VCaP (cell line): Measurements from ENCODE around the gene SIK2.
"Not testable (repeated sequence)": the region's sequence is repeated elsewhere in the genome, so short reads cannot be mapped to it uniquely, and the experiment has no call there.

Experiments
- H3K27ac ChIP-seq: fragments of 450-650 bp; 2 replicates; pipeline ENCODE4 v1.5.1; 2017
- CTCF ChIP-seq: fragments of 450-650 bp; conservative IDR thresholded peaks from 2 replicates; pipeline ENCODE4 v1.5.1; 2017; ENCODE audit warnings: mild to moderate bottlenecking, moderate library complexity

The SIK2 gene

GRCh38 chr11:111645657-111646316 is 43.5 kb downstream of the SIK2 start:
- TF ChIP-seq CTCF, result no peak
- no peak overlapping the region for H3K27ac ChIP-seq

GRCh38 chr11:111651336-111651735 is 49.1 kb downstream of the SIK2 start:
- H3K27ac ChIP-seq, result not testable (repeated sequence)

GRCh38 chr11:111652184-111652583 is 49.9 kb downstream of the SIK2 start:
- no peak overlapping the region for H3K27ac ChIP-seq
- no peak for TF ChIP-seq CTCF

GRCh38 chr11:111654601-111655000 is 52.4 kb downstream of the SIK2 start:
- TF ChIP-seq CTCF, result no peak
- no peak overlapping the region for H3K27ac ChIP-seq

GRCh38 chr11:111655924-111656323 is 53.7 kb downstream of the SIK2 start:
- no peak overlapping the region for H3K27ac ChIP-seq
- TF ChIP-seq CTCF, result no peak

GRCh38 chr11:111657905-111658304 is 55.7 kb downstream of the SIK2 start:
- not testable (repeated sequence) for H3K27ac ChIP-seq

GRCh38 chr11:111658493-111658892 is 56.2 kb downstream of the SIK2 start:
- H3K27ac ChIP-seq, result not testable (repeated sequence)

- no peak overlapping the region for H3K27ac ChIP-seq
These were observed 57.2 kb downstream of the SIK2 start for GRCh38 chr11:111659201-111660115.

More at GRCh38 chr11:111659201-111660115, 57.2 kb downstream of the SIK2 start:
- no peak for TF ChIP-seq CTCF
